HG03025 (cell line): Measurements from ENCODE around the gene FKBP14.
A peak's percentile ranks its signal among the peaks of the same experiment; 100 is the strongest.

Source experiments
- ATAC-seq: cut with Tn5 transposase; IDR thresholded peaks from one replicate; pipeline ENCODE4 v1.9.1; 2021; ENCODE audit warnings: mild to moderate bottlenecking, moderate library complexity; ENCODE audit not compliant: unreplicated experiment, low FRiP score

Gene FKBP14

GRCh38 chr7:29995652-29996051 is 30.9 kb downstream of the FKBP14 start:
- no peak for ATAC-seq

- ATAC-seq, result no peak
These were observed 33.4 kb downstream of the FKBP14 start for GRCh38 chr7:29993140-29993539.

- no peak for ATAC-seq
These were observed 34.6 kb downstream of the FKBP14 start for GRCh38 chr7:29991937-29992336.

- no peak for ATAC-seq
These were observed 35.6 kb downstream of the FKBP14 start for GRCh38 chr7:29990931-29991330.

GRCh38 chr7:29989257-29989995 is 37.1 kb downstream of the FKBP14 start, which contains the start of gene SCRN1:
SCRN1 (minus strand) TSS chr7:29989801; CDS start chr7:29969067, 20,734 bp downstream.
- ATAC-seq, result peak; percentile 32

GRCh38 chr7:29988424-29989256 is 37.9 kb downstream of the FKBP14 start:
- ATAC-seq, result peak; percentile 24

GRCh38 chr7:29987811-29988317 is 38.6 kb downstream of the FKBP14 start:
- no peak for ATAC-seq

GRCh38 chr7:29987083-29987482 is 39.4 kb downstream of the FKBP14 start:
- no peak for ATAC-seq

- no peak for ATAC-seq
These were observed 46.4 kb downstream of the FKBP14 start for GRCh38 chr7:29980151-29980550.

- ATAC-seq, result no peak
These were observed 48.4 kb downstream of the FKBP14 start for GRCh38 chr7:29977886-29978651.

- ATAC-seq, result no peak
These were observed 49.7 kb downstream of the FKBP14 start for GRCh38 chr7:29976673-29977415.

- no peak for ATAC-seq
These were observed 50.2 kb downstream of the FKBP14 start for GRCh38 chr7:29976266-29976665.

GRCh38 chr7:29975561-29975960 is 50.9 kb downstream of the FKBP14 start:
- ATAC-seq, result no peak

- no peak for ATAC-seq
These were observed 52.2 kb downstream of the FKBP14 start for GRCh38 chr7:29974286-29974685.

GRCh38 chr7:29972315-29972669 is 54.2 kb downstream of the FKBP14 start:
- ATAC-seq, result no peak

GRCh38 chr7:29971566-29972314 is 54.8 kb downstream of the FKBP14 start:
- ATAC-seq, result no peak

GRCh38 chr7:29970158-29970557 is 56.3 kb downstream of the FKBP14 start:
- no peak for ATAC-seq

GRCh38 chr7:29969738-29970137 is 56.8 kb downstream of the FKBP14 start:
- no peak for ATAC-seq

- ATAC-seq, result no peak
These were observed 57.7 kb downstream of the FKBP14 start for GRCh38 chr7:29968683-29969395.
